Cardiac muscle cell (in vitro differentiated cells and primary cell): ENCODE data around the gene FADS1. TPM values are rescaled to one million over a fixed set of nuclear protein-coding genes. Genes with fewer than 3 reads are reported as not detected.

Experiments used
- DNase-seq, 2 donors: peaks; one replicate each; pipeline versions ENCODE4 v3.0.0 to v3.0.0-alpha.2; 2010 to 2017; ENCODE audit warnings: low read depth in 1 of 2, low spot score in 1 of 2
- H3K27ac ChIP-seq: fragments of 200-600 bp; sonication (generic); 2 replicates; pipeline ENCODE4 v1.5.1; 2016
- H3K27me3 ChIP-seq: fragments of 200-600 bp; sonication (generic); 2 replicates; pipeline ENCODE4 v1.6.0; 2016; ENCODE audit warnings: control low read depth
- H3K36me3 ChIP-seq: fragments of 200-600 bp; sonication (generic); 2 replicates; pipeline ENCODE4 v1.5.1; 2016; ENCODE audit warnings: control low read depth
- H3K4me1 ChIP-seq: fragments of 200-600 bp; sonication (generic); 2 replicates; pipeline ENCODE4 v1.8.1; 2017; ENCODE audit warnings: low read depth, mild to moderate bottlenecking, mixed run types
- H3K4me3 ChIP-seq: fragments of 200-600 bp; sonication (generic); 2 replicates; pipeline ENCODE4 v1.5.1; 2016; ENCODE audit warnings: mild to moderate bottlenecking
- H3K9me3 ChIP-seq: fragments of 200-600 bp; sonication (generic); 2 replicates; pipeline ENCODE4 v1.5.1; 2017; ENCODE audit warnings: low read depth, mild to moderate bottlenecking, control low read depth
- polyA plus RNA-seq: library from polyadenylated mRNA; unstranded; fragments of >200 nt; fragmentation: Nextera tagmentation; extraction: Ambion mirVana; gene quantifications from 2 replicates; pipeline ENCODE4 v1.2.1, GENCODE V29; 2016
- total RNA-seq: library from RNA; depleted of rRNA; stranded (reverse); fragments of >200 nt; gene quantifications from 2 replicates; pipeline ENCODE4 v1.2.3, GENCODE V29; 2016
- TF ChIP-seq, protein P1 (sequence below): IDR thresholded peaks from 2 replicates; pipeline ENCODE4 v1.5.1; 2012; ENCODE audit warnings: low read depth, mild to moderate bottlenecking, low read length

Gene FADS1
- total and polyA plus RNA-seq, 2 experiments from 2014 or later: 114 to 249 TPM

DNA sequence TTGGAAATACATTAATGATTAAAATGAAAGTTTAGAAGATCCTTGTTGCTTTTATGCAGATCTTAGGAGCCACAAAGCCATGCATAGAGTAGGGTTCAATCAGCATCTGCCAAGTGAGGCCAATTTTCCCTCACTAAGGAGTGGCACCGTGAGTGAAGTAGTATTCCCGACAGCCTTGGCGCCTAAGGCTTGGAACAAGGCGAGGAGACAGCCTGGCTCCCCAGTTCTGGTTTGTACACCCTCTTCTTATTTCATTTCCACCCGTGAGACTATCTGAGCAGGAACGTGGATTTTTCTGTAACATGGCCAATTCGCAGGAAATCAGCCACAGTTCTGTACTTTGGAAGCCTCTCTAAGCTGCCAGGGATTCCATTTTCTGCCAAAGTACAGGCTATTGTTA is 33.9 kb upstream of the FADS1 start:
- Histone ChIP-seq H3K9me3 (no peaks in the 10 kb centered on the region), H3K27ac (no peak overlapping the region), H3K4me1 (no peaks in the 10 kb centered on the region), H3K4me3 (no peak overlapping the region), H3K27me3 (no peaks in the 10 kb centered on the region), H3K36me3 (peaks cover 49% of the 10 kb centered on the region)
- TF ChIP-seq, protein P1, sequence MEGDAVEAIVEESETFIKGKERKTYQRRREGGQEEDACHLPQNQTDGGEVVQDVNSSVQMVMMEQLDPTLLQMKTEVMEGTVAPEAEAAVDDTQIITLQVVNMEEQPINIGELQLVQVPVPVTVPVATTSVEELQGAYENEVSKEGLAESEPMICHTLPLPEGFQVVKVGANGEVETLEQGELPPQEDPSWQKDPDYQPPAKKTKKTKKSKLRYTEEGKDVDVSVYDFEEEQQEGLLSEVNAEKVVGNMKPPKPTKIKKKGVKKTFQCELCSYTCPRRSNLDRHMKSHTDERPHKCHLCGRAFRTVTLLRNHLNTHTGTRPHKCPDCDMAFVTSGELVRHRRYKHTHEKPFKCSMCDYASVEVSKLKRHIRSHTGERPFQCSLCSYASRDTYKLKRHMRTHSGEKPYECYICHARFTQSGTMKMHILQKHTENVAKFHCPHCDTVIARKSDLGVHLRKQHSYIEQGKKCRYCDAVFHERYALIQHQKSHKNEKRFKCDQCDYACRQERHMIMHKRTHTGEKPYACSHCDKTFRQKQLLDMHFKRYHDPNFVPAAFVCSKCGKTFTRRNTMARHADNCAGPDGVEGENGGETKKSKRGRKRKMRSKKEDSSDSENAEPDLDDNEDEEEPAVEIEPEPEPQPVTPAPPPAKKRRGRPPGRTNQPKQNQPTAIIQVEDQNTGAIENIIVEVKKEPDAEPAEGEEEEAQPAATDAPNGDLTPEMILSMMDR: no peak
- DNase-seq: no peak

DNA sequence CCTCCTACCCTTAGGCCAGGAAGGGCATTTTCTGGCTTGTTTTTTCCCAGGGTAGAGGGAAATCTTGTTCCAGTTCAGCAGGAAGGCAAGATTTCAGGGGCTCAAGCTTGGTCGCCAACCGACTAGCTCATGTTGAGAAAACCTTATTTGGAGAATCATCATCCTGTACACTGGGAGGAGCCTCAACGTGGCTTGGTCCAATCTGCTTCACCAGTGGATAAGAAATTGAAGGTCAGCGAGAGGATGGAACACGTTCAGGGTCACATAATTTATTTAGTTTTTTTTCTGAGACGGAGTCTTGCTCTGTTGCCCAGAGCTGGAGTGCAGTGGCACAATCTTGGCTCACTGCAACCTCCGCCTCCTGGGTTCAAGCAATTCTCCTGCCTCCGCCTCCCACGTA is 31.8 kb upstream of the FADS1 start:
- peaks cover 46% of the 10 kb centered on the region for H3K36me3 ChIP-seq
- TF ChIP-seq, protein P1: no peak

GRCh38 chr11:61847914-61848581 is 31.2 kb upstream of the FADS1 start:
- H3K27me3 ChIP-seq: no peaks in the 10 kb centered on the region
- no peak overlapping the region for H3K4me3 ChIP-seq
- no peaks in the 10 kb centered on the region for H3K9me3 ChIP-seq
- H3K36me3 ChIP-seq: peaks cover 47% of the 10 kb centered on the region
- TF ChIP-seq, protein P1: no peak
- DNase-seq: no peak
- H3K4me1 ChIP-seq: no peaks in the 10 kb centered on the region
- no peak overlapping the region for H3K27ac ChIP-seq

More for the DNA sequence above, 31.8 kb upstream of the FADS1 start:
- Histone ChIP-seq H3K27ac (no peak overlapping the region), H3K9me3 (no peaks in the 10 kb centered on the region), H3K27me3 (no peaks in the 10 kb centered on the region), H3K4me1 (no peaks in the 10 kb centered on the region), H3K4me3 (no peak overlapping the region)
- DNase-seq: no peak

DNA sequence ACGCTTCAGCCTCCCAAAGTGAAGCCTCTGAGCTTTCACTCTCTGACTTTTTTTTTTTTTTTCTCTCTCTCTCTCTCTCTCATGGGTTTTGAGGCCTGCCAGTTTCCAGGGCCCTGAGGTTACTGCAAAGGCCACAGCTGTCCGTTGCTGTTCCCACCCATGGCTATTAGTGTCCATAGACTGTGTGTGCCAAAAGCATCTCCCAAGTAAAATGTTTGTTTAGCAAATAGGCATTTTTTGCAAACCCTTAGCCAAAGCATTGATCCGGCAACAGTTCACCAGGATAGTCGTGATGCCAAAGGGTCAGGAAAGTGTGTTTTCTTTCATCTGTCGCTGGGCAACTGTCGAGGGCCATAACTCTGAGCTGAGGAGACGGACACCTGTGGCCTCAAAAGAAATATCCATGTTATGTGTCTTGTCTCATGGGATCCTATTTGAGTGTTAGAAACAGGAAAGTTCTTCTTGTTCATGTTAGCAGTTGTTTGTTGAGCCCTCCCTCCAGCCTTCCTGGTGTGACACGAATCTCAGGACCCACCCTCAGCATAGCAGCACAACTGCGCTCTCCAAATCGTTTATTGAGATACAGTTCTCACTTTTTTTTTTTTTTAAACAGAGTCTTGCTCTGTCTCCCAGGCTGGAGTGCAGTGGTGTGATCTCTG is 29.7 kb upstream of the FADS1 start:
- no peak overlapping the region for H3K27ac ChIP-seq

DNA sequence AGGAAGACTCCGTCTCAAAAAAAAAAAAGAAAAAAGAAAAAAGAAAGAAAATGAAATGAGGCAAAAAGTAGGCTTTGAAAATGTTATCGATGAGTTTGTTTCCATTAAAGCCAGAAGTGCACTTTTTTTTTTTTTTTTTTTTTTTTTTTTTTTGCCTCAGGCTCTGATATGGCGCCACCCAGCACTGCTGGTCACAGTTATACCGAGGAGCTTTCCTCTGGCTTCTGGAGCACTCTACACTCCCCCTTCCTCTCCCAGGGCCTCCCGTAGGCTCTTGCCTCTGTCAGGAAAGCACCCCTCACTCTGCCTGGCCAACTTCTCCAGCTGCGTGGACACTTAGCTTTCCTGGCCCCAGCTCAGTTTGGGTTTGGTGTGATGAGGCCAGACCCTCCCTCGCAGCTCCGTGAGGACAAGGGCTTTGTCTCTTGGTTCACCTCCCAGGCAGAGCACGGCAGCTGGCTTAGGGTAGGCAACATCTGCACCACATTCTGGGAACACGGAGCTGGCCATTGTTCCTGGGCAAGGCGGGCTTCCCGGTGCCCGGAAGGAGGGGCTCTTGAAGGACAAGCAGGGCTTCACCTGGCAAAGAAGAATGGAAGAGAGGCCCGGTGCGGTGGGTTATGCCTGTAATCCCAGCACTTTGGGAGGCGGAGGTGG is 28.2 kb upstream of the FADS1 start:
- Histone ChIP-seq H3K4me1 (no peaks in the 10 kb centered on the region), H3K27me3 (no peaks in the 10 kb centered on the region), H3K27ac (no peak overlapping the region), H3K4me3 (no peak overlapping the region), H3K9me3 (no peaks in the 10 kb centered on the region), H3K36me3 (peaks cover 63% of the 10 kb centered on the region)
- DNase-seq: no peak
- TF ChIP-seq, protein P1: no peak

More for the DNA sequence above, 29.7 kb upstream of the FADS1 start:
- Histone ChIP-seq H3K4me3 (no peak overlapping the region), H3K4me1 (no peaks in the 10 kb centered on the region), H3K36me3 (peaks cover 58% of the 10 kb centered on the region), H3K9me3 (no peaks in the 10 kb centered on the region), H3K27me3 (no peaks in the 10 kb centered on the region)
- no peak for DNase-seq
- TF ChIP-seq, protein P1: no peak
